ENCODE results near the gene RPL23. TPM values are rescaled to one million over a fixed set of nuclear protein-coding genes. Genes with fewer than 3 reads are reported as not detected.

The RPL23 gene
- total and polyA plus RNA-seq, 10 of the 15 experiments (the other 5 are each of a cell fraction or from before 2014, with no cell fraction given) = 2,200 to 4,821 (median 3,043) TPM

- TF ChIP-seq, protein P1, sequence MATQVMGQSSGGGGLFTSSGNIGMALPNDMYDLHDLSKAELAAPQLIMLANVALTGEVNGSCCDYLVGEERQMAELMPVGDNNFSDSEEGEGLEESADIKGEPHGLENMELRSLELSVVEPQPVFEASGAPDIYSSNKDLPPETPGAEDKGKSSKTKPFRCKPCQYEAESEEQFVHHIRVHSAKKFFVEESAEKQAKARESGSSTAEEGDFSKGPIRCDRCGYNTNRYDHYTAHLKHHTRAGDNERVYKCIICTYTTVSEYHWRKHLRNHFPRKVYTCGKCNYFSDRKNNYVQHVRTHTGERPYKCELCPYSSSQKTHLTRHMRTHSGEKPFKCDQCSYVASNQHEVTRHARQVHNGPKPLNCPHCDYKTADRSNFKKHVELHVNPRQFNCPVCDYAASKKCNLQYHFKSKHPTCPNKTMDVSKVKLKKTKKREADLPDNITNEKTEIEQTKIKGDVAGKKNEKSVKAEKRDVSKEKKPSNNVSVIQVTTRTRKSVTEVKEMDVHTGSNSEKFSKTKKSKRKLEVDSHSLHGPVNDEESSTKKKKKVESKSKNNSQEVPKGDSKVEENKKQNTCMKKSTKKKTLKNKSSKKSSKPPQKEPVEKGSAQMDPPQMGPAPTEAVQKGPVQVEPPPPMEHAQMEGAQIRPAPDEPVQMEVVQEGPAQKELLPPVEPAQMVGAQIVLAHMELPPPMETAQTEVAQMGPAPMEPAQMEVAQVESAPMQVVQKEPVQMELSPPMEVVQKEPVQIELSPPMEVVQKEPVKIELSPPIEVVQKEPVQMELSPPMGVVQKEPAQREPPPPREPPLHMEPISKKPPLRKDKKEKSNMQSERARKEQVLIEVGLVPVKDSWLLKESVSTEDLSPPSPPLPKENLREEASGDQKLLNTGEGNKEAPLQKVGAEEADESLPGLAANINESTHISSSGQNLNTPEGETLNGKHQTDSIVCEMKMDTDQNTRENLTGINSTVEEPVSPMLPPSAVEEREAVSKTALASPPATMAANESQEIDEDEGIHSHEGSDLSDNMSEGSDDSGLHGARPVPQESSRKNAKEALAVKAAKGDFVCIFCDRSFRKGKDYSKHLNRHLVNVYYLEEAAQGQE (IDR thresholded peaks at IDR 0.05; ENCODE audit: low read depth, low read length) = no peak
- TF ChIP-seq ZSCAN29 (IDR thresholded peaks at IDR 0.05) (no peak), NFXL1 (IDR thresholded peaks at IDR 0.05; ENCODE audit: borderline replicate concordance) (no peak), ZNF622 (IDR thresholded peaks at IDR 0.05) (no peak), NR2F1 (conservative IDR thresholded peaks at IDR 0.05) (no peak), ZBTB4 (CRISPR knock-in tag; IDR thresholded peaks at IDR 0.05) (no peak), ZNF592 (IDR thresholded peaks at IDR 0.05) (no peak), MTA2 (IDR thresholded peaks at IDR 0.05; ENCODE audit: low read depth) (no peak), MXI1 (IDR thresholded peaks at IDR 0.05; ENCODE audit: low read depth, low read length) (0 out of 2 replicates have a peak, but pooled peaks have one; percentile 31), SMARCA5 (IDR thresholded peaks at IDR 0.05) (no peak), NR2C2 (IDR thresholded peaks at IDR 0.05; ENCODE audit: borderline replicate concordance, control insufficient read depth, insufficient read length, low read depth) (no peak), POU2F2 (IDR thresholded peaks at IDR 0.05; ENCODE audit: borderline replicate concordance, low read depth, low read length) (no peak)
- TF ChIP-seq, protein P2, sequence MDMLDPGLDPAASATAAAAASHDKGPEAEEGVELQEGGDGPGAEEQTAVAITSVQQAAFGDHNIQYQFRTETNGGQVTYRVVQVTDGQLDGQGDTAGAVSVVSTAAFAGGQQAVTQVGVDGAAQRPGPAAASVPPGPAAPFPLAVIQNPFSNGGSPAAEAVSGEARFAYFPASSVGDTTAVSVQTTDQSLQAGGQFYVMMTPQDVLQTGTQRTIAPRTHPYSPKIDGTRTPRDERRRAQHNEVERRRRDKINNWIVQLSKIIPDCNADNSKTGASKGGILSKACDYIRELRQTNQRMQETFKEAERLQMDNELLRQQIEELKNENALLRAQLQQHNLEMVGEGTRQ (IDR thresholded peaks at IDR 0.05; ENCODE audit: borderline replicate concordance, low read depth, low read length) = peak; percentile 63
- TF ChIP-seq, protein P3, sequence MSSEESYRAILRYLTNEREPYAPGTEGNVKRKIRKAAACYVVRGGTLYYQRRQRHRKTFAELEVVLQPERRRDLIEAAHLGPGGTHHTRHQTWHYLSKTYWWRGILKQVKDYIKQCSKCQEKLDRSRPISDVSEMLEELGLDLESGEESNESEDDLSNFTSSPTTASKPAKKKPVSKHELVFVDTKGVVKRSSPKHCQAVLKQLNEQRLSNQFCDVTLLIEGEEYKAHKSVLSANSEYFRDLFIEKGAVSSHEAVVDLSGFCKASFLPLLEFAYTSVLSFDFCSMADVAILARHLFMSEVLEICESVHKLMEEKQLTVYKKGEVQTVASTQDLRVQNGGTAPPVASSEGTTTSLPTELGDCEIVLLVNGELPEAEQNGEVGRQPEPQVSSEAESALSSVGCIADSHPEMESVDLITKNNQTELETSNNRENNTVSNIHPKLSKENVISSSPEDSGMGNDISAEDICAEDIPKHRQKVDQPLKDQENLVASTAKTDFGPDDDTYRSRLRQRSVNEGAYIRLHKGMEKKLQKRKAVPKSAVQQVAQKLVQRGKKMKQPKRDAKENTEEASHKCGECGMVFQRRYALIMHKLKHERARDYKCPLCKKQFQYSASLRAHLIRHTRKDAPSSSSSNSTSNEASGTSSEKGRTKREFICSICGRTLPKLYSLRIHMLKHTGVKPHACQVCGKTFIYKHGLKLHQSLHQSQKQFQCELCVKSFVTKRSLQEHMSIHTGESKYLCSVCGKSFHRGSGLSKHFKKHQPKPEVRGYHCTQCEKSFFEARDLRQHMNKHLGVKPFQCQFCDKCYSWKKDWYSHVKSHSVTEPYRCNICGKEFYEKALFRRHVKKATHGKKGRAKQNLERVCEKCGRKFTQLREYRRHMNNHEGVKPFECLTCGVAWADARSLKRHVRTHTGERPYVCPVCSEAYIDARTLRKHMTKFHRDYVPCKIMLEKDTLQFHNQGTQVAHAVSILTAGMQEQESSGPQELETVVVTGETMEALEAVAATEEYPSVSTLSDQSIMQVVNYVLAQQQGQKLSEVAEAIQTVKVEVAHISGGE (CRISPR knock-in tag; IDR thresholded peaks at IDR 0.05) = no peak
Measured at GRCh38 chr17:38881600-38882191, 28.2 kb upstream of the RPL23 start (continued).

Data from GM12878 (cell line).